Mesodermal cell (in vitro differentiated cells): Measurements from ENCODE around the gene TUBB.
"Not testable (repeated sequence)": the region's sequence is repeated elsewhere in the genome, so short reads cannot be mapped to it uniquely, and the experiment has no call there.

Experiments
- H3K27ac ChIP-seq: 2 replicates; pipeline ENCODE4 v1.7.0; 2013; ENCODE audit warnings: mild to moderate bottlenecking, low read depth, low read length, moderate library complexity; ENCODE audit not compliant: severe bottlenecking
- H3K36me3 ChIP-seq: 2 replicates; pipeline ENCODE4 v1.7.1; 2013; ENCODE audit warnings: mild to moderate bottlenecking, low read length, moderate library complexity; ENCODE audit not compliant: control insufficient read depth, insufficient read depth
- H3K4me1 ChIP-seq: one replicate; pipeline ENCODE4 v1.7.1; 2013; ENCODE audit warnings: mild to moderate bottlenecking, low read length; ENCODE audit not compliant: insufficient read depth, control insufficient read depth, poor library complexity, severe bottlenecking
- H3K4me3 ChIP-seq: 2 replicates; pipeline ENCODE4 v1.7.0; 2013; ENCODE audit warnings: low read length, control low read depth, mild to moderate bottlenecking; ENCODE audit not compliant: insufficient read depth, poor library complexity, severe bottlenecking; ENCODE audit errors: extremely low read depth
- H3K9me3 ChIP-seq: 2 replicates; pipeline ENCODE4 v1.7.1; 2013; ENCODE audit warnings: mild to moderate bottlenecking, low read length, moderate library complexity; ENCODE audit not compliant: control insufficient read depth
- WGBS, 2 experiments: methylation state at CpG; one replicate each; pipeline ENCODE4 v1.1.5; 2013; ENCODE audit warnings: missing lambda C conversion rate in 2 of 2; ENCODE audit not compliant: insufficient coverage in 2 of 2; 5-methylcytosine and 5-hydroxymethylcytosine counted together

The TUBB gene

DNA sequence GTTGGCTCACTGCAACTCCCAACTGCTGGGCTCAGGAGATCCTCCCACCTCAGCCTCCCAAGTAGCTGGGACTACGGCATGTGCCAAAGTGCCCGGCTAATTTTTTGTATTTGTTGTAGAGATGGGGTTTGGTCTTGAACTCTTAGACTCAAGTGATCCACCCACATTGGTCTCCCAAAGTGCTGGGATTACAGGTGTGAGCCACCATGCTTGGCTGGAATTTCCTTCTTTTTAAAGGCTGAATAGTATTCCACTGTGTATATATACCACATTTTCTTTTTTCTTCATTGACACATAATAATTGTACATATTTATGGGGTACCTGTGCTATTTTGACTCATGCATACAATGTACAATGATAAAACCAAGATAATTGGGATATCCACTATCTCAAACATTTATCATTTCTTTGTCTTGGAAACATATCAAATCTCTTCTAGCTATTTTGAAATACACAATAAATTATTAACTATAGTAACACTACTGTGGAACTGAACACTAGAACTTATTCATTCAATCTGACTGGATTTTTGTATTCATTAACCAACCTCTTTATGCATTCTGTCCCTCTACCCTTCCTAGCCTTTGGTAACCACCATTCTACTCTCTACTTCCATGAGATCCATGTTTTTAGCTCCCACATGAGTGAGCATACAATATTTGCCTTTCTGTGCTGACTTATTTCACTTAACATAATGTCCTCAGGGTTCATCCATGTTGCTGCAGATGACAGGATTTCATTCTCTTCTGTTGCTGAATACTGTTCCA, 10.9 kb upstream of the TUBB start:
- H3K36me3 ChIP-seq = peaks cover 91% of the 10 kb centered on the region
- no peak overlapping the region for H3K27ac ChIP-seq
- no CpG with 5 or more reads among the region's 2 CpGs for WGBS, 2 experiments
- no peaks in the 10 kb centered on the region for H3K4me1 ChIP-seq
- H3K4me3 ChIP-seq = no peak overlapping the region
- no peaks in the 10 kb centered on the region for H3K9me3 ChIP-seq

DNA sequence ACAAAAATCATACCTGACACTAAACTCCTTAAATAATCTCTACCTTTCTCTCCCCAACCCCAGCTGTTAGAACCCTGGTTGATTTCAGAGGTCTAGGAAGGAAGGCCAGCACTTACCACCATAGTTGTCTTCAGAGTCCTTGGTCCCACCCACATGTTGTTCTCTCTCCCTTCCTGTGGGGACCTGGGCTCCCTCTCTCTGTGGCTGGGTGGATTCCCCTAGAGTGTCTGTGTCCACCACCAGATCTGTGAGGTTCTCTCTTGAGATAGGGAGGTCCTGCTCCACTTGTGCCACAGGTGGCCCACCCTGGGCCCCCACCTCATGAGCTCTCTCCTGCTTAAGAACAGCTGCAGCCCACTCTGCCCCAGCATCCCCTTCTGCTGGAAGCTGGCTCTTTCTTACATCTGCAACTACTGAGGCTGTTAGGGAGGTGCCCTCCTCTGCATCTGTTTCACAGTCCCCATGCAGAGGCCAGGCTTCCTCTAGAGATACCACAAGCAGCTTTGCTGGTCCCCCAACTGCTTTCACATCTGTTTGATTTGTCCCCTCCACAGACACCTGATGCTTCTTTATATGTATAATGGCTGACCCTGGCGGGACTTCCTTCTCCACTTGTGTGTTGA, 8.3 kb upstream of the TUBB start:
- Histone ChIP-seq H3K36me3 (peaks cover 85% of the 10 kb centered on the region), H3K27ac (no peak overlapping the region), H3K4me1 (peaks cover 5% of the 10 kb centered on the region), H3K4me3 (no peak overlapping the region), H3K9me3 (no peaks in the 10 kb centered on the region)
- WGBS, 2 experiments = 80 to 100% methylated on average over 1 of the region's 1 CpG

DNA sequence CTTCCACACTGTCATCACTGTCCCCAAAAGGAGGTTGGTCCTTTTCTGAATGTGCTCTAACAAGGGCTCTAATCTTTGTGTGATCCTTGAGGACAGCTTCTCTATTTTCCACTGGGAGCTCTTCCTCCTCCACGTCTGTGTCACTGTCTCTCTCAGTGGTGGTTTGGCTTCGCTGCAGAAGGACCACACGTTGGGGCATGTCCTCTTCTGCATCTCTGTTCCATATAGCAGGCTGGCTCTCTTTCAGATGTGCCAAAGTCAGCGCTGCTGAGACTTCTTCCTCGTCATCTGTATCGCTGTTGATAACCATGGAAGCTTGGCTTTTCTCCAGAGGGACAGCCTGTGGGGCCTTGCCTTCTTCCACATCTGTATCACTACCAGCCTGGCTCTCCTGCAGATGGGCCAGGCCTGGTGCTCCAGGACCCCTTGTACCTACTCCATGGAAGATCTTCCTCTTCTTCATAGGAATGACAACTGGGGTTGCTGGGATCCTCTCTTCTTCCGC, 7.7 kb upstream of the TUBB start:
- 95 to 97% methylated on average over 7 of the region's 7 CpGs for WGBS, 2 experiments
- Histone ChIP-seq H3K9me3 (no peaks in the 10 kb centered on the region), H3K4me3 (no peak overlapping the region), H3K4me1 (peaks cover 5% of the 10 kb centered on the region), H3K36me3 (peaks cover 79% of the 10 kb centered on the region), H3K27ac (no peak overlapping the region)

DNA sequence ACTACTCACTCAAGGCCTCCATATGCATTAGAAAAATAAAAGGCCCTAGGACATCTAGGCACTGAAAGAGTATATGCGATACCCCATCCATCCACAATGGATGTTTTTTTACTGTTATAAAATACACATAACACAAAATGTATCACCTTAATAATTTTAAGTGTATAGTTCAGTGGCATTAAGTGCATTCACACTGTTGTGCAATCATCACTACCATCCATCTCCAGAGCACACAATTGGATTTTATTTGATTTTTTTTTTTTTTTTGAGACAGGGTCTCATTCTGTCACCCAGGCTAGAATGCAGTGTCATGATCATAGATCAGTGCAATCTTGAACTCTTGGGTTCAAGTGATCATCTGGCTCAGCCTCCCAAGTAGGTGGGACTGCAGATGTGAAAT, 5.9 kb upstream of the TUBB start:
- H3K4me3 ChIP-seq = no peak overlapping the region
- H3K27ac ChIP-seq = no peak overlapping the region
- no peaks in the 10 kb centered on the region for H3K9me3 ChIP-seq
- H3K36me3 ChIP-seq = peaks cover 61% of the 10 kb centered on the region
- peaks cover 10% of the 10 kb centered on the region for H3K4me1 ChIP-seq
- WGBS, 2 experiments = no CpG with 5 or more reads among the region's 1 CpG

DNA sequence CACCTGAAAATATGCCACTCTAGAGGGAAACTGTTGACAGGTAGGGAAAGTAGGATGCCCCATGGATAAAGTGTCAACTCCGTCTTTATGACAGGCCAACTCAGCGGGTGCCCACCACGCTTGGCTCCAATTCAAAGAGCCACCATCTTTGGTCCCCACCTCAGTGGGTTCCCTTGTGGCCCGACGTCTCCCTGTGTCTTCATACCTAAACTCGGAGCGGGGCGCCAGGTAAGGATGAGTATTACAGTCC, 3.3 kb upstream of the TUBB start:
- H3K9me3 ChIP-seq = no peaks in the 10 kb centered on the region
- WGBS, 2 experiments = 1 to 3% methylated on average over 8 of the region's 8 CpGs
- peak overlapping the region; percentile 87 for H3K27ac ChIP-seq
- H3K36me3 ChIP-seq = peaks cover 51% of the 10 kb centered on the region
- H3K4me1 ChIP-seq = peaks cover 12% of the 10 kb centered on the region
- peak overlapping the region; percentile 80 for H3K4me3 ChIP-seq

DNA sequence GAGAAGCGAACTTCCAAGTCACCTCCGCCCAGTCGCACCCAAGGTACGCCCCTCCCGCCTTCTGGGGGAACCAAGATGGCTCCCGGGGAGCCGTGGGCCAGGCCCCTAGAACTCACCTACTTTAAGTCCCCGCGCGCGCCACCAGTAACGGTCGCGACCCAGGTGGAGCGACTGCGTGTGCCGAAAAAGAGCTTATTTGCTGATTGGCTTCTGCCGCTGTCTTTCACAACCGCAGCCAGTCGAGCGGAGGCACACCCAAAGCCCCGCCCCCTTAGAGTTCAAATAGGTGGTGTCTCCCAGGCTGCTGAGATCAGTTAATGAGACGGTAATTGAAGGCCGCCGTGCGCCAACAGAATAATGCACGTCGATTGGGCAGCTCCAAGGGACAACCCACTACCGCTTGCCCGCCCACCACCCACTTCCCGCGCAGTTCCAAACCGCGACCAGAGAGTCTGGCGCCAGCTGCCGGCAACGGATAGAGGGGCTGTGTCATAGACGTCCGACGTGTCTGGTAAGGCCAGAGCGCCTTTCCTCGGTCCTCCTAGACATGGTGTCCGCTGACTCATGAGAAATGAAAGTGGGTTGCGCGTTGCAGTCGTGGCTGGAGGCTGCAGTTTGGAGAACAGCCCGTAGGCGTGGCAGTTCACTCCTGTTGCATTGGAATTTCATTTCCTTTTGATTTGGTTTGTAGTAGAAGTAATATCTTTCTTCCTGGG, 2.9 kb upstream of the TUBB start, which contains the start of gene MDC1:
Gene MDC1 (minus strand): TSS at position 153 of the 716 bp plus-strand sequence. CDS start 2,106 bp downstream, outside the sequence.
- 0% methylated on average over 44 of the region's 48 CpGs for WGBS, 2 experiments
- H3K27ac ChIP-seq = peak within 1 kb of the TSS; percentile 89

DNA sequence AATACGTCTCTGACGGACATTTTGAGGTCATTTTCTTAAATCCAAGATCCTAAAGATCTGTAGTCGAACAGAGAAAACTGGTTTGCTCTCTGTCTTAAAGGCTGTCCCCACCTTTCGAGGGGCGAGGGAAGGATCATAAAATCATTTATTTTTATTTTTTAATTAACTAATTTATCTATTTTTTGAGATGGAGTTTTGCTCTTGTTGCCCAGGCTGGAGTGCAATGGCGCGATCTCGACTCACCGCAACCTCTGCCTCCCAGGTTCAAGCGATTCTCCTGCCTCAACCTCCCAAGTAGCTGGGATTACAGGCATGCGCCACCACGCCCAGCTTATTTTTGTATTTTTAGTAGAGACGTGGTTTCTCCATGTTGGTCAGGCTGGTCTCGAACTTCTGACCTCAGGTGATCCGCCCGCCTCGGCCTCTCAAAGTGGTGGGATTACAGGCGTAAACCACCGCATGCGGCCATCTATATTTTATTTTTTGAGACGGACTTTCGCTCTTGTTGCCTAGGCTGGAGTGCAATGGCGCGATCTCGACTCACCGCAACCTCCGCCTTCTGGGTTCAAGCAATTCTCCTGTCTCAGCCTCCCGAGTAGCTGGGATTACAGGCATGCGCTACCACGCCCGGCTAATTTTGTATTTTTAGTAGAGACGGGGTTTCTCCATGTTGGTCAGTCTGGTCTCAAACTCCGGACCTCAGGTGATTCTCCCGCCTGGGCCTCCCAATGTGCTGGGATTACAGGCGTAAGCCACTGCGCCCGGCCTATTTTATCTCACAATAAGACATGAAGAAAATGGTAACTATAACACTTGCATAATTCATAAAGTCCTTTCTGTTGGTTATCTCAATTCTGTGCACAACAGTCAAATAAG, 2.1 kb upstream of the TUBB start:
- 84 to 89% methylated on average over 24 of the region's 37 CpGs for WGBS, 2 experiments
- Histone ChIP-seq H3K27ac (peak overlapping the region; percentile 89), H3K4me1 (peaks cover 16% of the 10 kb centered on the region)

More for the DNA sequence above, 2.9 kb upstream of the TUBB start, which contains the start of gene MDC1:
- peaks cover 51% of the 10 kb centered on the region for H3K36me3 ChIP-seq
- peaks cover 12% of the 10 kb centered on the region for H3K4me1 ChIP-seq
- peak within 1 kb of the TSS; percentile 80 for H3K4me3 ChIP-seq
- H3K9me3 ChIP-seq = no peaks in the 10 kb centered on the region

DNA sequence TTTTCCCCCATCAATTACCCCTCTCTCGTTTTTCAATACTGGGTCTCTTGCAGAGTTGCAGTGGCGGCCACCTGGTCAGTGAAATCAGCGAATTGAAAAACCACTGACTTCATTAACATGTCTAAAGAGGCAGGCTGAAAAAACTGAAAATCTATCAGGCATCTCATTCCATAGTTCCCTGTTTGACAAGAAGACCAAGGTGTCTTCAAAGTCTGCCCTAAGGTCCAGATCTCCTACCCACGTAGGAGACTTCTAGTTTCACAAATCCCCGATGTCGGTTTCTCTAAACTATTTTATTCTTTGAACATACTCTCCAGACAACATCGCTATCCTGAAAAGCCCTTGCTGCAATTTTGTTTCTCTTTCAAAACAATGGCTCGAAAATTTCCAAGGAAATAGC, 796 bp upstream of the TUBB start:
- H3K36me3 ChIP-seq = peaks cover 51% of the 10 kb centered on the region
- peak overlapping the region; percentile 93 for H3K4me3 ChIP-seq
- peaks cover 27% of the 10 kb centered on the region for H3K4me1 ChIP-seq
- H3K27ac ChIP-seq = peak overlapping the region; percentile 97
- no peaks in the 10 kb centered on the region for H3K9me3 ChIP-seq
- 6 to 8% methylated on average over 7 to 8 of the region's 8 CpGs for WGBS, 2 experiments

More for the DNA sequence above, 2.1 kb upstream of the TUBB start:
- H3K4me3 ChIP-seq = peak overlapping the region; percentile 38
- not testable (repeated sequence) for H3K9me3 ChIP-seq
- peaks cover 51% of the 10 kb centered on the region for H3K36me3 ChIP-seq

DNA sequence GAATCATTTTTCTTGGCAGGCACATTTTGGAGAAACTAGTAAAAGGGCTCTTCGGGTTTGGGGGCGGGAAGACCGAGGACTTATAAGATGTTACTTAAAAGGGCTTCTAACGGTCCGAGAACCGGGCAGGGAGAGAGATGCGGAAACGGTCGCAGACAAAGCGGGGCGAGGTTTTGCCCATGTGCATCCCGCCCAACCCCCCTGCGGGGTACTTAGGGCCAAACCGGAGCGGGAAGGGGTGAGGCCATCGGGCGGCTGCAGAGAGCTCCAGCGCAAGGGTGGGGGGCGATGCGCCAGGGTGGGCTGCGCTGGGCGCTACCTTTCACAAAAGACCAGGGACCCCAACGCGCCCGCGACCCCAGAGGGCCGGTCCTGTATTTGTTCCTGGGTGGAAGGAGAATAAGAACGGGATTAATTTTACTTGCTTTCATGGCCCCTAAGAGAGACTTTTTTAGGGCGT, 616 bp downstream of the TUBB start:
- Histone ChIP-seq H3K27ac (peak overlapping the region; percentile 97), H3K36me3 (peaks cover 49% of the 10 kb centered on the region), H3K4me3 (peak overlapping the region; percentile 93), H3K4me1 (peaks cover 38% of the 10 kb centered on the region), H3K9me3 (no peaks in the 10 kb centered on the region)
- WGBS, 2 experiments = 0% methylated on average over 21 to 27 of the region's 29 CpGs
